K562 (cell line): ENCODE data around the gene MGRN1. TPM values are rescaled to one million over a fixed set of nuclear protein-coding genes. Genes with fewer than 3 reads are reported as not detected.
A peak's percentile ranks its signal among the peaks of the same experiment; 100 is the strongest.

ENCODE experiments used
- CBX3 ChIP-seq, 2 experiments: IDR thresholded peaks; 1 replicate in 1 of 2; 2 replicates in 1 of 2; pipeline ENCODE4 v1.6.1; 2012; ENCODE audit warnings: inconsistent platforms in 2 of 2, low read length in 2 of 2, borderline replicate concordance in 1 of 2, control low read depth in 1 of 2
- CREM ChIP-seq: IDR thresholded peaks from 2 replicates; pipeline ENCODE4 v1.6.1; 2014; ENCODE audit warnings: antibody characterized with exemption, low read depth
- DMBX1 ChIP-seq: fragments of 250-450 bp; sonication (Bioruptor Pico); IDR thresholded peaks from 2 replicates; pipeline ENCODE4 v1.8.0; 2022; ENCODE audit warnings: inconsistent platforms, mild to moderate bottlenecking, moderate library complexity, borderline replicate concordance
- EGR1 ChIP-seq: fragments of 450-650 bp; conservative IDR thresholded peaks from 2 replicates; pipeline ENCODE4 v1.6.1; 2017; ENCODE audit warnings: mild to moderate bottlenecking
- ETS2 ChIP-seq: IDR thresholded peaks from 2 replicates; pipeline ENCODE4 v1.6.1; 2016; ENCODE audit warnings: borderline replicate concordance, missing genetic modification characterization, mild to moderate bottlenecking, moderate library complexity, missing compliant biosample characterization; ENCODE audit not compliant: poor library complexity, severe bottlenecking
- FOSL1 ChIP-seq: fragments of 200-800 bp; sonication (Bioruptor generic); conservative IDR thresholded peaks from 2 replicates; pipeline ENCODE4 v1.6.1; 2016; ENCODE audit warnings: missing genetic modification characterization, missing compliant biosample characterization
- IRF2 ChIP-seq: sonication (generic); formaldehyde crosslinking; IDR thresholded peaks from 2 replicates; pipeline ENCODE4 v1.8.1; 2022; ENCODE audit warnings: mild to moderate bottlenecking, missing genetic modification reagents
- KLF6 ChIP-seq: fragments of 250-450 bp; sonication (Bioruptor Pico); IDR thresholded peaks from 2 replicates; pipeline ENCODE4 v1.4.0; 2020; ENCODE audit warnings: mild to moderate bottlenecking, moderate library complexity, borderline replicate concordance
- NFIC ChIP-seq: fragments of 450-650 bp; IDR thresholded peaks from 2 replicates; pipeline ENCODE4 v1.6.1; 2017; ENCODE audit warnings: mild to moderate bottlenecking, inconsistent platforms
- NFRKB ChIP-seq: fragments of 450-650 bp; IDR thresholded peaks from 2 replicates; pipeline ENCODE4 v1.6.1; 2016; ENCODE audit warnings: low read depth
- SMARCA4 ChIP-seq: fragments of 450-650 bp; IDR thresholded peaks from 2 replicates; pipeline ENCODE4 v1.6.1; 2016
- SRSF9 ChIP-seq: fragments of 200-400 bp; formaldehyde crosslinking; IDR thresholded peaks from 2 replicates; pipeline ENCODE4 v1.6.1; 2017; ENCODE audit warnings: low read depth, low read length, borderline replicate concordance
- ZNF174 ChIP-seq: fragments of 250-450 bp; sonication (Bioruptor Pico); IDR thresholded peaks from 2 replicates; pipeline ENCODE4 v1.4.0; 2020; ENCODE audit warnings: mild to moderate bottlenecking
- ZNF347 ChIP-seq: fragments of 450-650 bp; formaldehyde crosslinking; IDR thresholded peaks from 2 replicates; pipeline ENCODE4 v1.4.0; 2020; ENCODE audit warnings: low read depth, mild to moderate bottlenecking, moderate library complexity
- ZNF431 ChIP-seq: sonication (generic); formaldehyde crosslinking; IDR thresholded peaks from 2 replicates; pipeline ENCODE4 v1.8.0; 2022; ENCODE audit warnings: mild to moderate bottlenecking, missing genetic modification reagents
- polyA plus RNA-seq, 8 experiments: library from polyadenylated mRNA; depleted of rRNA in 4 of 8; stranded (reverse) in 5 of 8; unstranded in 3 of 8; fragments of >200 nt; fragmentation: Nextera tagmentation in 2 of 8; fragmentation: Illumina TruSeq in 1 of 8; extraction: Ambion mirVana in 2 of 8; extraction: Trizol in 1 of 8; gene quantifications; 2 replicates each; pipeline versions ENCODE4 v1.2.1 to v1.2.3, GENCODE V29; 2011 to 2014; ENCODE audit warnings: inconsistent platforms in 1 of 8, missing spikeins in 1 of 8
- total RNA-seq, 7 experiments: library from RNA; depleted of rRNA in 6 of 7; stranded (reverse); fragments of >200 nt in 6 of 7; fragmentation: Illumina TruSeq in 2 of 7; extraction: Trizol in 2 of 7; gene quantifications; 2 replicates each; pipeline versions ENCODE4 v1.2.1 to v1.2.3, GENCODE V29; 2011 to 2021; ENCODE audit warnings: low replicate concordance in 1 of 7
- TF ChIP-seq, protein P1 (sequence below): conservative IDR thresholded peaks from 2 replicates; pipeline ENCODE4 v1.6.1; 2011; ENCODE audit warnings: low read depth, mild to moderate bottlenecking, low read length; ENCODE audit not compliant: control insufficient read depth
- TF ChIP-seq, protein P2 (sequence below), 3 experiments: IDR thresholded peaks in 2 of 3; conservative IDR thresholded peaks in 1 of 3; 2 replicates each; pipeline ENCODE4 v1.5.1; 2011 to 2012; ENCODE audit warnings: low read length in 3 of 3, mild to moderate bottlenecking in 3 of 3, control low read depth in 2 of 3, improper control_type of control experiment in 1 of 3, inconsistent platforms in 1 of 3, low read depth in 1 of 3, mixed read lengths in 1 of 3, moderate library complexity in 1 of 3; ENCODE audit not compliant: insufficient read depth in 2 of 3
- TF ChIP-seq, protein P3 (sequence below): sonication (generic); formaldehyde crosslinking; IDR thresholded peaks from 2 replicates; pipeline ENCODE4 v1.8.1; 2022; ENCODE audit warnings: missing genetic modification reagents
- TF ChIP-seq, protein P4 (sequence below): IDR thresholded peaks from 2 replicates; pipeline ENCODE4 v1.6.1; 2011; ENCODE audit warnings: borderline replicate concordance, low read depth, mild to moderate bottlenecking, moderate library complexity, low read length; ENCODE audit not compliant: insufficient read depth, poor library complexity, severe bottlenecking
- TF ChIP-seq, protein P5 (sequence below): fragments of 250-450 bp; sonication (Bioruptor Pico); IDR thresholded peaks from 2 replicates; pipeline ENCODE4 v1.5.0; 2020; ENCODE audit warnings: mild to moderate bottlenecking

The MGRN1 gene
- total and polyA plus RNA-seq, 9 of the 15 experiments (the other 6 are each of a cell fraction or from before 2014, with no cell fraction given): 0.15 to 37.9 (median 6.0) TPM

DNA sequence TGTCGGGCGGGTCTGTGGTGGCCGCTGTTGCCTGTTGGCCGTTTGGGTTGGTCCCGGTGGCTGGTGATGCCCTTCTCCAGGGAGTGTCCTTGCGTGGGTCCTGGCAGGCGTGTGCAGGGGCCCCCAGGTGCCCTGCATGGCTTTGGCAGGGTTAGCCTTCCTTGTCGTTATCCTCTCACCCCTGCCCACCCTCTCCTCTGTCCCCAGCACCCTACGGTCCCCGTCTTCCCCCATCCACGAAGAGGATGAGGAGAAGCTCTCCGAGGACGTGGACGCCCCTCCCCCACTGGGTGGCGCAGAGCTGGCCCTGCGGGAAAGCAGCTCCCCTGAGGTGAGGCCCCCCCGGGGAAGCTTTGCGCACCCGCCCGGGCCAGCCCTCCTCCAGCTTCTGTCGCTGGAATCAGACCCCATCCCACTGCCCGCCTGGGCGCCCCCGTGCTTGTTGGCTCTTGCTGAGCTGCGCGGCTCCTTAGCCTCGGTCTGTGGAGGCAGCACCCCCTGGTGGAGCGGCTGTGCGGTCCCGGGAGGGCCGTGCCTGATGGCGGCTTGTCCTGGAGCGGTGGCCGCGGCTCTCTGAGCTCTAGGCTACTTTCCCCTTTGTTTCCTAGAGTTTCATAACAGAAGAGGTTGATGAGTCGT, 58.1 kb downstream of the MGRN1 start (continued):
- TF ChIP-seq, protein P1, sequence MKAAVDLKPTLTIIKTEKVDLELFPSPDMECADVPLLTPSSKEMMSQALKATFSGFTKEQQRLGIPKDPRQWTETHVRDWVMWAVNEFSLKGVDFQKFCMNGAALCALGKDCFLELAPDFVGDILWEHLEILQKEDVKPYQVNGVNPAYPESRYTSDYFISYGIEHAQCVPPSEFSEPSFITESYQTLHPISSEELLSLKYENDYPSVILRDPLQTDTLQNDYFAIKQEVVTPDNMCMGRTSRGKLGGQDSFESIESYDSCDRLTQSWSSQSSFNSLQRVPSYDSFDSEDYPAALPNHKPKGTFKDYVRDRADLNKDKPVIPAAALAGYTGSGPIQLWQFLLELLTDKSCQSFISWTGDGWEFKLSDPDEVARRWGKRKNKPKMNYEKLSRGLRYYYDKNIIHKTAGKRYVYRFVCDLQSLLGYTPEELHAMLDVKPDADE: no peak
- TF ChIP-seq, protein P2, sequence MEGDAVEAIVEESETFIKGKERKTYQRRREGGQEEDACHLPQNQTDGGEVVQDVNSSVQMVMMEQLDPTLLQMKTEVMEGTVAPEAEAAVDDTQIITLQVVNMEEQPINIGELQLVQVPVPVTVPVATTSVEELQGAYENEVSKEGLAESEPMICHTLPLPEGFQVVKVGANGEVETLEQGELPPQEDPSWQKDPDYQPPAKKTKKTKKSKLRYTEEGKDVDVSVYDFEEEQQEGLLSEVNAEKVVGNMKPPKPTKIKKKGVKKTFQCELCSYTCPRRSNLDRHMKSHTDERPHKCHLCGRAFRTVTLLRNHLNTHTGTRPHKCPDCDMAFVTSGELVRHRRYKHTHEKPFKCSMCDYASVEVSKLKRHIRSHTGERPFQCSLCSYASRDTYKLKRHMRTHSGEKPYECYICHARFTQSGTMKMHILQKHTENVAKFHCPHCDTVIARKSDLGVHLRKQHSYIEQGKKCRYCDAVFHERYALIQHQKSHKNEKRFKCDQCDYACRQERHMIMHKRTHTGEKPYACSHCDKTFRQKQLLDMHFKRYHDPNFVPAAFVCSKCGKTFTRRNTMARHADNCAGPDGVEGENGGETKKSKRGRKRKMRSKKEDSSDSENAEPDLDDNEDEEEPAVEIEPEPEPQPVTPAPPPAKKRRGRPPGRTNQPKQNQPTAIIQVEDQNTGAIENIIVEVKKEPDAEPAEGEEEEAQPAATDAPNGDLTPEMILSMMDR (IDR thresholded peaks at IDR 0.05 in 2 of 3, conservative IDR thresholded peaks at IDR 0.05 in 1 of 3; ENCODE audit: insufficient read depth in 2 of 3, low read depth in 1 of 3, low read length in 3 of 3): peak; percentile 36 to 77 (median 53)
- TF ChIP-seq FOSL1 (tag) (no peak), ZNF174 (no peak), ZNF431 (no peak), NFIC (peak; percentile 26), KLF6 (no peak), CREM (0 out of 2 replicates have a peak, but pooled peaks have one; percentile 7), DMBX1 (CRISPR knock-in tag) (no peak), NFRKB (no peak), CBX3 (IDR thresholded peaks at IDR 0.05; ENCODE audit: borderline replicate concordance in 1 of 2, low read length in 2 of 2) (no peak), ZNF347 (no peak), SRSF9 (no peak), EGR1 (no peak), SMARCA4 (no peak), ETS2 (tag) (no peak), IRF2 (CRISPR knock-in tag) (no peak)
- TF ChIP-seq, protein P3, sequence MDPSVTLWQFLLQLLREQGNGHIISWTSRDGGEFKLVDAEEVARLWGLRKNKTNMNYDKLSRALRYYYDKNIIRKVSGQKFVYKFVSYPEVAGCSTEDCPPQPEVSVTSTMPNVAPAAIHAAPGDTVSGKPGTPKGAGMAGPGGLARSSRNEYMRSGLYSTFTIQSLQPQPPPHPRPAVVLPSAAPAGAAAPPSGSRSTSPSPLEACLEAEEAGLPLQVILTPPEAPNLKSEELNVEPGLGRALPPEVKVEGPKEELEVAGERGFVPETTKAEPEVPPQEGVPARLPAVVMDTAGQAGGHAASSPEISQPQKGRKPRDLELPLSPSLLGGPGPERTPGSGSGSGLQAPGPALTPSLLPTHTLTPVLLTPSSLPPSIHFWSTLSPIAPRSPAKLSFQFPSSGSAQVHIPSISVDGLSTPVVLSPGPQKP (CRISPR knock-in tag): no peak
- TF ChIP-seq, protein P4, sequence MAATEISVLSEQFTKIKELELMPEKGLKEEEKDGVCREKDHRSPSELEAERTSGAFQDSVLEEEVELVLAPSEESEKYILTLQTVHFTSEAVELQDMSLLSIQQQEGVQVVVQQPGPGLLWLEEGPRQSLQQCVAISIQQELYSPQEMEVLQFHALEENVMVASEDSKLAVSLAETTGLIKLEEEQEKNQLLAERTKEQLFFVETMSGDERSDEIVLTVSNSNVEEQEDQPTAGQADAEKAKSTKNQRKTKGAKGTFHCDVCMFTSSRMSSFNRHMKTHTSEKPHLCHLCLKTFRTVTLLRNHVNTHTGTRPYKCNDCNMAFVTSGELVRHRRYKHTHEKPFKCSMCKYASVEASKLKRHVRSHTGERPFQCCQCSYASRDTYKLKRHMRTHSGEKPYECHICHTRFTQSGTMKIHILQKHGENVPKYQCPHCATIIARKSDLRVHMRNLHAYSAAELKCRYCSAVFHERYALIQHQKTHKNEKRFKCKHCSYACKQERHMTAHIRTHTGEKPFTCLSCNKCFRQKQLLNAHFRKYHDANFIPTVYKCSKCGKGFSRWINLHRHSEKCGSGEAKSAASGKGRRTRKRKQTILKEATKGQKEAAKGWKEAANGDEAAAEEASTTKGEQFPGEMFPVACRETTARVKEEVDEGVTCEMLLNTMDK: peak; percentile 85
- TF ChIP-seq, protein P5, sequence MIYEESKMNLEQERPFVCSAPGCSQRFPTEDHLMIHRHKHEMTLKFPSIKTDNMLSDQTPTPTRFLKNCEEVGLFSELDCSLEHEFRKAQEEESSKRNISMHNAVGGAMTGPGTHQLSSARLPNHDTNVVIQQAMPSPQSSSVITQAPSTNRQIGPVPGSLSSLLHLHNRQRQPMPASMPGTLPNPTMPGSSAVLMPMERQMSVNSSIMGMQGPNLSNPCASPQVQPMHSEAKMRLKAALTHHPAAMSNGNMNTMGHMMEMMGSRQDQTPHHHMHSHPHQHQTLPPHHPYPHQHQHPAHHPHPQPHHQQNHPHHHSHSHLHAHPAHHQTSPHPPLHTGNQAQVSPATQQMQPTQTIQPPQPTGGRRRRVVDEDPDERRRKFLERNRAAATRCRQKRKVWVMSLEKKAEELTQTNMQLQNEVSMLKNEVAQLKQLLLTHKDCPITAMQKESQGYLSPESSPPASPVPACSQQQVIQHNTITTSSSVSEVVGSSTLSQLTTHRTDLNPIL: no peak
